HCT116 (cell line): ENCODE results near the gene ZNF438. TPM values are rescaled to one million over a fixed set of nuclear protein-coding genes. Genes with fewer than 3 reads are reported as not detected.

Experiments used
- ATAC-seq: fragments of 200-7000 bp; cut with Tn5 transposase; 2 replicates; pipeline ENCODE4 v1.9.1; 2020; ENCODE audit warnings: mild to moderate bottlenecking, moderate library complexity
- BruUV-seq: library from RNA; stranded (reverse); fragments of 400-500 nt; replicated peaks from 2 replicates; lab custom pipeline; 2021; lab: Mats Ljungman, UMichigan
- CTCF ChIA-PET: fragments of 300-600 bp; sonication (Branson Sonifier 250); formaldehyde crosslinking; loops from one replicate; lab custom pipeline; 2021; ENCODE audit warnings: antibody characterized with exemption; lab: Charles Lee
- POLR2A ChIA-PET: fragments of 300-600, 350-600 bp; sonication (Branson Sonifier 250); formaldehyde crosslinking; loops from one replicate; lab custom pipeline; 2021; ENCODE audit warnings: antibody characterized with exemption; lab: Charles Lee
- RAD21 ChIA-PET, 2 experiments: fragments of 300-600 bp; sonication (Branson Sonifier 250); formaldehyde crosslinking; loops; one replicate each; lab custom pipeline; 2023; ENCODE audit warnings: low total read pairs in 2 of 2; ENCODE audit not compliant: uncharacterized antibody in 2 of 2, unreplicated experiment in 2 of 2, low non-redundant PET in 1 of 2; lab: Charles Lee
- DNase-seq: peaks from one replicate; pipeline ENCODE4 v3.0.0-alpha.2; 2010; ENCODE audit warnings: low read depth, low spot score
- H2AFZ ChIP-seq: fragments of 200-600 bp; shearing (Covaris generic), sonication (generic); 2 replicates; pipeline ENCODE4 v1.6.1; 2017; ENCODE audit warnings: low read depth, mixed run types, mixed read lengths, antibody characterized with exemption, low read length; ENCODE audit not compliant: poor library complexity, severe bottlenecking
- H3K27ac ChIP-seq: 2 replicates; pipeline ENCODE4 v1.5.1; 2012; ENCODE audit warnings: low read depth, low read length
- H3K27me3 ChIP-seq: fragments of 200-600 bp; sonication (generic); 2 replicates; pipeline ENCODE4 v1.6.1; 2016; ENCODE audit warnings: mixed run types, low read length, mixed read lengths; ENCODE audit not compliant: insufficient read depth
- H3K36me3 ChIP-seq, 2 experiments: fragments of 200-500 bp in 1 of 2; fragments of 200-600 bp in 1 of 2; sonication (Bioruptor generic) in 1 of 2; sonication (generic) in 1 of 2; 2 replicates each; pipeline versions ENCODE4 v1.5.1 to v1.6.1; 2014 to 2016; ENCODE audit warnings: low read length in 2 of 2, inconsistent platforms in 1 of 2, mixed read lengths in 1 of 2, mixed run types in 1 of 2; ENCODE audit not compliant: insufficient read depth in 2 of 2, control insufficient read depth in 1 of 2
- H3K4me1 ChIP-seq, 2 experiments: fragments of 200-600 bp in 1 of 2; sonication (generic) in 1 of 2; 2 replicates each; pipeline versions ENCODE4 v1.5.1 to v1.6.1; 2012 to 2017; ENCODE audit warnings: low read length in 2 of 2, inconsistent platforms in 1 of 2, mild to moderate bottlenecking in 1 of 2, mixed read lengths in 1 of 2, mixed run types in 1 of 2, moderate library complexity in 1 of 2; ENCODE audit not compliant: insufficient read depth in 2 of 2, control insufficient read depth in 1 of 2
- H3K4me2 ChIP-seq: fragments of 200-600 bp; sonication (generic); 2 replicates; pipeline ENCODE4 v1.6.1; 2017; ENCODE audit warnings: mixed run types, low read length, mixed read lengths
- H3K4me3 ChIP-seq, 2 experiments: fragments of 200-600 bp in 1 of 2; sonication (generic) in 1 of 2; replicated peaks in 1 of 2; 2 replicates each; pipeline ENCODE4 v1.5.1; 2011 to 2016; ENCODE audit warnings: low read length in 2 of 2, control low read depth in 1 of 2, low read depth in 1 of 2, mild to moderate bottlenecking in 1 of 2, mixed read lengths in 1 of 2, mixed run types in 1 of 2
- H3K79me2 ChIP-seq: fragments of 200-600 bp; sonication (generic); 2 replicates; pipeline ENCODE4 v1.6.1; 2017; ENCODE audit warnings: mild to moderate bottlenecking, mixed run types, low read length, moderate library complexity, mixed read lengths; ENCODE audit not compliant: insufficient read depth
- H3K9ac ChIP-seq: fragments of 200-600 bp; sonication (generic); 2 replicates; pipeline ENCODE4 v1.6.1; 2016; ENCODE audit warnings: low read length, mixed read lengths
- H3K9me2 ChIP-seq: fragments of 200-600 bp; sonication (generic), shearing (Covaris generic); 2 replicates; pipeline ENCODE4 v1.6.1; 2017; ENCODE audit warnings: mixed run types, mild to moderate bottlenecking, moderate library complexity; ENCODE audit not compliant: insufficient read depth
- H3K9me3 ChIP-seq, 2 experiments: fragments of 200-500 bp in 1 of 2; fragments of 200-600 bp in 1 of 2; sonication (Bioruptor generic) in 1 of 2; sonication (generic) in 1 of 2; 2 replicates each; pipeline ENCODE4 v1.6.1; 2014 to 2017; ENCODE audit warnings: low read length in 2 of 2, mixed read lengths in 2 of 2, inconsistent platforms in 1 of 2, low read depth in 1 of 2, mild to moderate bottlenecking in 1 of 2, mixed run types in 1 of 2, moderate library complexity in 1 of 2; ENCODE audit not compliant: control insufficient read depth in 1 of 2, insufficient read depth in 1 of 2
- H4K20me1 ChIP-seq: fragments of 200-600 bp; sonication (generic), shearing (Covaris generic); 2 replicates; pipeline ENCODE4 v1.6.1; 2017; ENCODE audit warnings: mixed run types, mild to moderate bottlenecking, moderate library complexity; ENCODE audit not compliant: insufficient read depth
- ATF3 ChIP-seq: IDR thresholded peaks from 2 replicates; pipeline ENCODE4 v1.6.1; 2012
- CBX3 ChIP-seq: IDR thresholded peaks from 2 replicates; pipeline ENCODE4 v1.6.1; 2012; ENCODE audit warnings: low read depth
- CEBPB ChIP-seq: IDR thresholded peaks from 2 replicates; pipeline ENCODE4 v1.6.1; 2012; ENCODE audit warnings: low read depth
- EGR1 ChIP-seq: IDR thresholded peaks from 2 replicates; pipeline ENCODE4 v1.6.1; 2012; ENCODE audit warnings: low read depth
- EZH2 ChIP-seq: fragments of 200-600 bp; sonication (generic); IDR thresholded peaks from 2 replicates; pipeline ENCODE4 v1.6.1; 2017; ENCODE audit warnings: antibody characterized with exemption, mixed run types
- EZH2phosphoT487 ChIP-seq: fragments of 200-600 bp; IDR thresholded peaks from 2 replicates; pipeline ENCODE4 v1.6.1; 2018; ENCODE audit warnings: antibody characterized with exemption, borderline replicate concordance
- FOSL1 ChIP-seq: IDR thresholded peaks from 2 replicates; pipeline ENCODE4 v1.6.1; 2012; ENCODE audit warnings: low read depth
- MAX ChIP-seq: IDR thresholded peaks from 2 replicates; pipeline ENCODE4 v1.6.1; 2012
- POLR2A ChIP-seq: IDR thresholded peaks from 2 replicates; pipeline ENCODE4 v1.7.0; 2011; ENCODE audit warnings: borderline replicate concordance; ENCODE audit not compliant: insufficient read depth, insufficient read length; ENCODE audit errors: extremely low read depth
- POLR2AphosphoS5 ChIP-seq: IDR thresholded peaks from 2 replicates; pipeline ENCODE4 v1.6.1; 2011; ENCODE audit warnings: mild to moderate bottlenecking, low read depth, low read length, moderate library complexity
- SIN3A ChIP-seq: IDR thresholded peaks from 2 replicates; pipeline ENCODE4 v1.6.1; 2012; ENCODE audit warnings: low read depth
- TCF7L2 ChIP-seq: IDR thresholded peaks from 2 replicates; pipeline ENCODE4 v1.7.0; 2011; ENCODE audit warnings: borderline replicate concordance, inconsistent platforms; ENCODE audit not compliant: insufficient read depth, insufficient read length; ENCODE audit errors: extremely low read depth
- YY1 ChIP-seq: IDR thresholded peaks from 2 replicates; pipeline ENCODE4 v1.6.1; 2011; ENCODE audit warnings: low read length, low read depth, moderate library complexity, mild to moderate bottlenecking; ENCODE audit not compliant: insufficient replicate concordance; ENCODE audit errors: extremely low read depth
- ZBTB33 ChIP-seq: IDR thresholded peaks from 2 replicates; pipeline ENCODE4 v1.6.1; 2011; ENCODE audit warnings: mild to moderate bottlenecking, low read length, moderate library complexity; ENCODE audit not compliant: insufficient replicate concordance; ENCODE audit errors: extremely low read depth
- ZFX ChIP-seq: fragments of 450-650 bp; IDR thresholded peaks from 2 replicates; pipeline ENCODE4 v1.6.1; 2017
- ZNF274 ChIP-seq: fragments of 200-500 bp; sonication (Bioruptor generic); IDR thresholded peaks from 2 replicates; pipeline ENCODE4 v1.6.1; 2014; ENCODE audit warnings: mild to moderate bottlenecking, low read depth, low read length, inconsistent platforms
- intact Hi-C: fragments of 100-400 bp; cut with micrococcal nuclease; formaldehyde crosslinking; loops from 2 replicates; pipeline ENCODE4 v1.10.0; 2022
- total RNA-seq: library from RNA; stranded (reverse); gene quantifications from one replicate; pipeline ENCODE4 v1.2.1, GENCODE V29; 2021; ENCODE audit not compliant: unreplicated experiment

ZNF438 gene
- total RNA-seq, 1 experiment from 2014 or later = 3.3 TPM

- no peak for TF ChIP-seq TCF7L2
- no peak for TF ChIP-seq ATF3
- no peak for TF ChIP-seq CEBPB
- TF ChIP-seq POLR2A = no peak
- TF ChIP-seq YY1 = no peak
- no peak for TF ChIP-seq ZBTB33
- no peak for TF ChIP-seq FOSL1
- TF ChIP-seq EGR1 = no peak
- no peak for DNase-seq
- intact Hi-C loops = no loop called here
- H3K9me3 ChIP-seq = no peaks in the 10 kb centered on the region
- no peak for ATAC-seq
- H3K4me3 ChIP-seq = no peak overlapping the region
- ChIA-PET RAD21 (no interaction called here), POLR2A (no interaction called here), CTCF (no interaction called here)
- H3K27me3 ChIP-seq = no peaks in the 10 kb centered on the region
- H4K20me1 ChIP-seq = no peaks in the 10 kb centered on the region
- BruUV-seq = no TSS peak
- no peak overlapping the region for H3K4me2 ChIP-seq
- no peak overlapping the region for H3K9ac ChIP-seq
- no peak overlapping the region for H3K27ac ChIP-seq
- no peaks in the 10 kb centered on the region for H3K36me3 ChIP-seq
- H3K4me1 ChIP-seq = no peaks in the 10 kb centered on the region
- H2AFZ ChIP-seq = no peak overlapping the region
- H3K79me2 ChIP-seq = no peaks in the 10 kb centered on the region
- H3K9me2 ChIP-seq = no peaks in the 10 kb centered on the region
Measured at GRCh38 chr10:30836406-30836805, 195.3 kb downstream of the ZNF438 start.

- no peak overlapping the region for H3K27ac ChIP-seq
- no peaks in the 10 kb centered on the region for H3K79me2 ChIP-seq
- ChIA-PET POLR2A (no interaction called here), RAD21 (no interaction called here), CTCF (no interaction called here)
- H3K9ac ChIP-seq = no peak overlapping the region
- H3K36me3 ChIP-seq = no peaks in the 10 kb centered on the region
- no peak overlapping the region for H3K4me2 ChIP-seq
- no peaks in the 10 kb centered on the region for H3K4me1 ChIP-seq
- H4K20me1 ChIP-seq = no peaks in the 10 kb centered on the region
- H3K27me3 ChIP-seq = no peaks in the 10 kb centered on the region
- no peak overlapping the region for H2AFZ ChIP-seq
- intact Hi-C loops = no loop called here
- DNase-seq = no peak
- no TSS peak for BruUV-seq
- no peak for ATAC-seq
- no peaks in the 10 kb centered on the region for H3K9me2 ChIP-seq
- H3K4me3 ChIP-seq = no peak overlapping the region
- no peaks in the 10 kb centered on the region for H3K9me3 ChIP-seq
- TF ChIP-seq MAX (no peak), ZBTB33 (no peak), FOSL1 (no peak), CBX3 (no peak), TCF7L2 (no peak), POLR2A (no peak), POLR2AphosphoS5 (no peak), EZH2phosphoT487 (no peak), ZNF274 (no peak), CEBPB (no peak), ZFX (no peak), YY1 (no peak), SIN3A (no peak), EZH2 (no peak)
Measured at GRCh38 chr10:30835146-30835545, 196.5 kb downstream of the ZNF438 start.
